Neural progenitor cell (in vitro differentiated cells): ENCODE data around the gene TSHZ2. TPM values are rescaled to one million over a fixed set of nuclear protein-coding genes. Genes with fewer than 3 reads are reported as not detected.

Experiments used
- DNase-seq: peaks from one replicate; pipeline ENCODE4 v3.0.0-alpha.2; 2016; ENCODE audit warnings: low spot score
- H2AFZ ChIP-seq: fragments of 200-600 bp; sonication (generic); replicated peaks from 2 replicates; pipeline ENCODE4 v1.6.1; 2016; ENCODE audit warnings: antibody characterized with exemption
- H3F3A ChIP-seq: fragments of 200-600 bp; sonication (generic); 2 replicates; pipeline ENCODE4 v1.6.1; 2016; ENCODE audit warnings: antibody characterized with exemption, low read depth
- H3K27ac ChIP-seq: fragments of 200-600 bp; sonication (generic); 2 replicates; pipeline ENCODE4 v1.5.1; 2016; ENCODE audit warnings: mild to moderate bottlenecking
- H3K27me3 ChIP-seq: fragments of 200-600 bp; sonication (generic); 2 replicates; pipeline ENCODE4 v1.6.1; 2016; ENCODE audit warnings: mild to moderate bottlenecking, moderate library complexity
- H3K36me3 ChIP-seq: fragments of 200-600 bp; sonication (generic); 2 replicates; pipeline ENCODE4 v1.5.1; 2016
- H3K4me1 ChIP-seq: fragments of 200-600 bp; sonication (generic); 2 replicates; pipeline ENCODE4 v1.6.1; 2016; ENCODE audit warnings: mixed run types
- H3K4me2 ChIP-seq: fragments of 200-600 bp; sonication (generic); 2 replicates; pipeline ENCODE4 v1.6.1; 2016
- H3K4me3 ChIP-seq: fragments of 200-600 bp; sonication (generic); 2 replicates; pipeline ENCODE4 v1.5.1; 2016
- H3K79me2 ChIP-seq: fragments of 200-600 bp; sonication (generic); 2 replicates; pipeline ENCODE4 v1.6.1; 2016; ENCODE audit warnings: low read depth
- H3K9ac ChIP-seq: fragments of 200-600 bp; sonication (generic); 2 replicates; pipeline ENCODE4 v1.6.1; 2016
- H3K9me3 ChIP-seq: fragments of 200-600 bp; sonication (generic); 2 replicates; pipeline ENCODE4 v1.5.1; 2016; ENCODE audit warnings: low read depth
- H4K20me1 ChIP-seq: fragments of 200-600 bp; sonication (generic); 2 replicates; pipeline ENCODE4 v1.6.1; 2016; ENCODE audit warnings: low read depth
- H3K27ac Mint-ChIP-seq: 3 replicates; pipeline ENCODE4 v1.8.0; 2021; ENCODE audit warnings: mixed read lengths
- H3K27me3 Mint-ChIP-seq: 2 replicates; pipeline ENCODE4 v1.8.0; 2022; ENCODE audit warnings: low read depth, mild to moderate bottlenecking, inconsistent platforms, moderate library complexity, mixed read lengths; ENCODE audit not compliant: insufficient read depth
- H3K36me3 Mint-ChIP-seq: 3 replicates; pipeline ENCODE4 v1.8.0; 2021; ENCODE audit warnings: mixed read lengths
- H3K4me1 Mint-ChIP-seq: 3 replicates; pipeline ENCODE4 v1.8.0; 2021; ENCODE audit warnings: mixed read lengths
- H3K4me3 Mint-ChIP-seq: 3 replicates; pipeline ENCODE4 v1.8.0; 2021; ENCODE audit warnings: mild to moderate bottlenecking, moderate library complexity, mixed read lengths
- H3K9me3 Mint-ChIP-seq: 3 replicates; pipeline ENCODE4 v1.8.0; 2020; ENCODE audit warnings: mixed read lengths
- EZH2 ChIP-seq: fragments of 200-600 bp; sonication (generic); IDR thresholded peaks from 2 replicates; pipeline ENCODE4 v1.6.1; 2017; ENCODE audit warnings: antibody characterized with exemption, mild to moderate bottlenecking, moderate library complexity
- EZH2phosphoT487 ChIP-seq: fragments of 200-600 bp; sonication (generic); IDR thresholded peaks from 2 replicates; pipeline ENCODE4 v1.6.1; 2017; ENCODE audit warnings: antibody characterized with exemption
- total RNA-seq: library from RNA; depleted of rRNA; stranded (reverse); fragments of >200 nt; gene quantifications from 2 replicates; pipeline ENCODE4 v1.2.3, GENCODE V29; 2015; ENCODE audit warnings: low replicate concordance
- TF ChIP-seq, protein P1 (sequence below): fragments of 200-600 bp; sonication (generic); IDR thresholded peaks from 2 replicates; pipeline ENCODE4 v1.5.1; 2017; ENCODE audit warnings: antibody characterized with exemption, mild to moderate bottlenecking

TSHZ2 gene
- total RNA-seq, 1 donor from 2014 or later: 1.8 TPM

DNA sequence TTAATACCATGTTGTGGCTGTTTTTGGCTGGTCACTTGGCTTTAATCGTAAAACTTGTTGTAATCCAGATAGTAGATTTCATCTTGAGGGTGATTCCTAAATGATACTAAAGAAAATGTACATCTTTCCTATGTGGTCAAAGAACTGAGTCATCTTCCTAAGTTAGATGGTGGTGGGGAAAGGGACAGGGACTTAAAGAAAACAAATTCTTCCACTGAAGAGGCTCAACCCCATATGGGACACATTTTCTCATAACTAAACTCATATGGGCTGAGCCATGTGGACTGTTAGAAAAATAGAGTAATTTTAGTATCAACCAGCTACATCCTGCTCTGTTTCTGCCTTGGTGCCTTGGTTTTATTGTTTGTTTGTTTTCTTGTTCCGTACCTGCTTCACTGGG, 155.8 kb downstream of the TSHZ2 start:
- no peaks in the 10 kb centered on the region for H3K9me3 ChIP-seq
- H3K9ac ChIP-seq: no peak overlapping the region
- Mint-ChIP-seq H3K36me3 (no peaks in the 10 kb centered on the region), H3K9me3 (no peaks in the 10 kb centered on the region), H3K27ac (no peak overlapping the region), H3K4me3 (no peak overlapping the region), H3K4me1 (peaks cover 12% of the 10 kb centered on the region), H3K27me3 (peaks cover 4% of the 10 kb centered on the region)
- no peaks in the 10 kb centered on the region for H3K36me3 ChIP-seq
- no peaks in the 10 kb centered on the region for H3K27me3 ChIP-seq
- TF ChIP-seq, protein P1, sequence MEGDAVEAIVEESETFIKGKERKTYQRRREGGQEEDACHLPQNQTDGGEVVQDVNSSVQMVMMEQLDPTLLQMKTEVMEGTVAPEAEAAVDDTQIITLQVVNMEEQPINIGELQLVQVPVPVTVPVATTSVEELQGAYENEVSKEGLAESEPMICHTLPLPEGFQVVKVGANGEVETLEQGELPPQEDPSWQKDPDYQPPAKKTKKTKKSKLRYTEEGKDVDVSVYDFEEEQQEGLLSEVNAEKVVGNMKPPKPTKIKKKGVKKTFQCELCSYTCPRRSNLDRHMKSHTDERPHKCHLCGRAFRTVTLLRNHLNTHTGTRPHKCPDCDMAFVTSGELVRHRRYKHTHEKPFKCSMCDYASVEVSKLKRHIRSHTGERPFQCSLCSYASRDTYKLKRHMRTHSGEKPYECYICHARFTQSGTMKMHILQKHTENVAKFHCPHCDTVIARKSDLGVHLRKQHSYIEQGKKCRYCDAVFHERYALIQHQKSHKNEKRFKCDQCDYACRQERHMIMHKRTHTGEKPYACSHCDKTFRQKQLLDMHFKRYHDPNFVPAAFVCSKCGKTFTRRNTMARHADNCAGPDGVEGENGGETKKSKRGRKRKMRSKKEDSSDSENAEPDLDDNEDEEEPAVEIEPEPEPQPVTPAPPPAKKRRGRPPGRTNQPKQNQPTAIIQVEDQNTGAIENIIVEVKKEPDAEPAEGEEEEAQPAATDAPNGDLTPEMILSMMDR: no peak
- no peak for TF ChIP-seq EZH2
- no peak for TF ChIP-seq EZH2phosphoT487
- H3K4me1 ChIP-seq: peaks cover 10% of the 10 kb centered on the region
- H3K79me2 ChIP-seq: no peaks in the 10 kb centered on the region
- H4K20me1 ChIP-seq: no peaks in the 10 kb centered on the region
- H3K4me2 ChIP-seq: no peak overlapping the region
- no peak overlapping the region for H3K27ac ChIP-seq
- no peak overlapping the region for H3K4me3 ChIP-seq
- no peaks in the 10 kb centered on the region for H3F3A ChIP-seq
- H2AFZ ChIP-seq: no peak overlapping the region
- DNase-seq: no peak

DNA sequence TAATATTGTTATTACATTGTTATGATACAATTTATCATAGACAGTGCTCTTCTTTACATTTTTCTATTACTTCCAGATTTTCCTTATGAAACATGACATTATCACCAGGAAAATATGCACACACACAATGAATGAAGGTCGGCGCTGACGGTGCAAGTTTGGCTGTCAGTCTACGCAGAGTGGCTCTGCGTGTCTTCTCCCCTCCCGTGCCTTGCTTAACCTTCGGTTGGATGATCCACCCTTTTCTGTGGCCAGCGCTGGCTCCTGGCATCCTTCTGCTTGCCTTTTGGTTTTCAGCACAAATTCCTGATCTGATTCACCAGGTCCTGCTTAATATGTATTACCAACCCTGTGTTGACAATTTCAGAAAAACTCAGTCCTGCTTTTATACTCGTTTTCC, 157.4 kb downstream of the TSHZ2 start:
- Histone ChIP-seq H3K4me2 (no peak overlapping the region), H3K79me2 (no peaks in the 10 kb centered on the region), H3K27ac (no peak overlapping the region), H4K20me1 (no peaks in the 10 kb centered on the region), H3K27me3 (no peaks in the 10 kb centered on the region), H3K36me3 (no peaks in the 10 kb centered on the region), H3K9me3 (no peaks in the 10 kb centered on the region), H2AFZ (no peak overlapping the region), H3F3A (no peaks in the 10 kb centered on the region), H3K4me1 (peaks cover 10% of the 10 kb centered on the region), H3K9ac (no peak overlapping the region), H3K4me3 (no peak overlapping the region)
- no peaks in the 10 kb centered on the region for H3K36me3 Mint-ChIP-seq
- H3K27me3 Mint-ChIP-seq: peaks cover 4% of the 10 kb centered on the region
- TF ChIP-seq EZH2phosphoT487 (no peak), EZH2 (no peak)
- TF ChIP-seq, protein P1: no peak
- peaks cover 15% of the 10 kb centered on the region for H3K4me1 Mint-ChIP-seq
- no peaks in the 10 kb centered on the region for H3K9me3 Mint-ChIP-seq
- H3K27ac Mint-ChIP-seq: no peak overlapping the region
- no peak overlapping the region for H3K4me3 Mint-ChIP-seq
- no peak for DNase-seq

DNA sequence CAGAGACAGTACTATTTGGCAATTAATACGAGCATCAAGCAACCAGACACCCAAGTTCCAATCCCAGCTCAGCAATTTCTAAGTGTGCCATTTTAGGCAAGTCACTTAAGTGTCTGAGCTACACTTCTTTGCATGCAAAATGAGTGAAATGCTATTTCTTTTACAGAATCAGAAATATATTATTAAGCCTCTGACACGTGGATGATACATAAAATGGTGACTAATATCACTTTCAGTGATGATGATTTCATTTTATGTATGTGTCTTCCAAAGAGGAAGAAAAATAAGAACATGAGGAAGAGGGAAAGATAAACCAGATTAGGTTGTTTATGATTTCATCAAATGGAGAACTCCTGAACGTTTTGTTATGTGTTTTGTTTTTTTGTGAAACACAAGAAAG, 158.6 kb downstream of the TSHZ2 start:
- H3K27me3 ChIP-seq: no peaks in the 10 kb centered on the region
- no peaks in the 10 kb centered on the region for H4K20me1 ChIP-seq
- no peak overlapping the region for H3K4me2 ChIP-seq
- no peaks in the 10 kb centered on the region for H3F3A ChIP-seq
- H3K4me1 ChIP-seq: peaks cover 10% of the 10 kb centered on the region
- H3K36me3 Mint-ChIP-seq: no peaks in the 10 kb centered on the region
- H3K4me3 Mint-ChIP-seq: no peak overlapping the region
- no peaks in the 10 kb centered on the region for H3K9me3 ChIP-seq
- H2AFZ ChIP-seq: no peak overlapping the region
- no peak for DNase-seq
- no peak overlapping the region for H3K27ac ChIP-seq
- peaks cover 15% of the 10 kb centered on the region for H3K4me1 Mint-ChIP-seq
- peaks cover 4% of the 10 kb centered on the region for H3K27me3 Mint-ChIP-seq
- no peak overlapping the region for H3K27ac Mint-ChIP-seq
- no peaks in the 10 kb centered on the region for H3K79me2 ChIP-seq
- TF ChIP-seq EZH2 (no peak), EZH2phosphoT487 (no peak)
- TF ChIP-seq, protein P1: no peak
- H3K9me3 Mint-ChIP-seq: no peaks in the 10 kb centered on the region
- no peak overlapping the region for H3K9ac ChIP-seq
- no peak overlapping the region for H3K4me3 ChIP-seq
- H3K36me3 ChIP-seq: no peaks in the 10 kb centered on the region
